ENCODE data around the gene FIGNL1.

Gene FIGNL1

GRCh38 chr7:50449881-50450589, at the start of gene FIGNL1:
FIGNL1 (minus strand) TSS chr7:50450350; CDS start chr7:50447287, 3,063 bp downstream.
- peaks cover 18 to 25% (median 22%) of the 10 kb centered on the region in 10 experiments for H3K4me1 ChIP-seq
- TF ChIP-seq Cebpa-rat (IDR thresholded peaks at IDR 0.05), result no peak
- H4K20me1 ChIP-seq, result 0 out of 22 replicates have a peak, but pooled peaks cover 0 to 8% (median 0%) of the 10 kb centered on the region in 11 experiments
- peak within 1 kb of the TSS; percentile 5 to 84 (median 74); a peak in 21 of 22 replicates for H3K27ac ChIP-seq
- no peaks in the 10 kb centered on the region for H3K9me3 ChIP-seq (replicated peaks in 1 of 11)
- H3K27me3 ChIP-seq, result no peaks in the 10 kb centered on the region
- peak within 1 kb of the TSS; percentile 73 to 89 (median 82) for H3K9ac ChIP-seq
- H3K36me3 ChIP-seq, result peaks cover 21 to 31% (median 29%) of the 10 kb centered on the region in 11 experiments
- H3K4me2 ChIP-seq, result peak within 1 kb of the TSS; percentile 83 to 99 (median 95)
- peak within 1 kb of the TSS; percentile 69 to 91 (median 84) for H3K4me3 ChIP-seq

- Histone ChIP-seq H3K4me1 (peaks cover 0 to 20% (median 16%) of the 10 kb centered on the region in 10 experiments; a peak in 16 of 20 replicates), H4K20me1 (no peaks in the 10 kb centered on the region), H3K27ac (no peak overlapping the region), H3K36me3 (no peaks in the 10 kb centered on the region), H3K4me2 (no peak overlapping the region), H3K9ac (no peak overlapping the region), H3K9me3 (replicated peaks in 1 of 11) (peaks cover 0 to 7% (median 0%) of the 10 kb centered on the region in 11 experiments; a peak in 1 of 22 replicates), H3K4me3 (no peak overlapping the region), H3K27me3 (peaks cover 0 to 3% (median 0%) of the 10 kb centered on the region in 11 experiments; a peak in 1 of 22 replicates)
- no peak for TF ChIP-seq Cebpa-rat (IDR thresholded peaks at IDR 0.05)
Measured at GRCh38 chr7:50499092-50499491, 48.9 kb upstream of the FIGNL1 start.

- Histone ChIP-seq H3K27me3 (peaks cover 0 to 3% (median 0%) of the 10 kb centered on the region in 11 experiments; a peak in 1 of 22 replicates), H4K20me1 (no peaks in the 10 kb centered on the region), H3K9me3 (replicated peaks in 1 of 11) (peaks cover 0 to 7% (median 0%) of the 10 kb centered on the region in 11 experiments; a peak in 3 of 22 replicates), H3K4me3 (no peak overlapping the region), H3K4me2 (no peak overlapping the region), H3K9ac (no peak overlapping the region), H3K4me1 (peaks cover 0 to 16% (median 15%) of the 10 kb centered on the region in 10 experiments; a peak in 16 of 20 replicates), H3K36me3 (no peaks in the 10 kb centered on the region), H3K27ac (no peak overlapping the region)
- TF ChIP-seq Cebpa-rat (IDR thresholded peaks at IDR 0.05), result no peak
Measured at GRCh38 chr7:50497968-50498367, 47.8 kb upstream of the FIGNL1 start.

GRCh38 chr7:50497068-50497642, 47.0 kb upstream of the FIGNL1 start:
- Histone ChIP-seq H3K9me3 (replicated peaks in 1 of 11) (peaks cover 0 to 9% (median 0%) of the 10 kb centered on the region in 11 experiments; a peak in 3 of 22 replicates), H3K27ac (no peak overlapping the region), H3K4me1 (peaks cover 0 to 8% (median 7%) of the 10 kb centered on the region in 10 experiments; a peak in 16 of 20 replicates), H3K4me3 (no peak overlapping the region), H3K36me3 (no peaks in the 10 kb centered on the region), H3K4me2 (peak overlapping the region in 1 of 11 experiments; percentile 12; a peak in 1 of 22 replicates), H4K20me1 (no peaks in the 10 kb centered on the region), H3K9ac (no peak overlapping the region), H3K27me3 (peaks cover 0 to 3% (median 0%) of the 10 kb centered on the region in 11 experiments; a peak in 1 of 22 replicates)
- no peak for TF ChIP-seq Cebpa-rat (IDR thresholded peaks at IDR 0.05)

GRCh38 chr7:50496569-50496968, 46.4 kb upstream of the FIGNL1 start:
- Histone ChIP-seq H3K9me3 (replicated peaks in 1 of 11) (peaks cover 0 to 9% (median 0%) of the 10 kb centered on the region in 11 experiments; a peak in 3 of 22 replicates), H3K36me3 (no peaks in the 10 kb centered on the region), H3K27ac (no peak overlapping the region), H3K4me1 (peaks cover 0 to 3% (median under 1%) of the 10 kb centered on the region in 10 experiments; a peak in 11 of 20 replicates), H3K4me2 (peak overlapping the region in 1 of 11 experiments; percentile 12; a peak in 1 of 22 replicates), H3K27me3 (peaks cover 0 to 3% (median 0%) of the 10 kb centered on the region in 11 experiments; a peak in 1 of 22 replicates), H4K20me1 (no peaks in the 10 kb centered on the region), H3K4me3 (no peak overlapping the region), H3K9ac (no peak overlapping the region)
- no peak for TF ChIP-seq Cebpa-rat (IDR thresholded peaks at IDR 0.05)

- Histone ChIP-seq H3K27me3 (peaks cover 0 to 3% (median 0%) of the 10 kb centered on the region in 11 experiments; a peak in 1 of 22 replicates), H3K4me1 (peaks cover 0 to 8% (median 3%) of the 10 kb centered on the region in 10 experiments; a peak in 6 of 20 replicates), H3K4me3 (no peak overlapping the region), H3K9me3 (replicated peaks in 1 of 11) (peaks cover 0 to 10% (median 0%) of the 10 kb centered on the region in 11 experiments; a peak in 3 of 22 replicates), H3K9ac (no peak overlapping the region), H3K36me3 (no peaks in the 10 kb centered on the region), H3K27ac (no peak overlapping the region), H3K4me2 (no peak overlapping the region), H4K20me1 (no peaks in the 10 kb centered on the region)
- TF ChIP-seq Cebpa-rat (IDR thresholded peaks at IDR 0.05), result no peak
Measured at GRCh38 chr7:50495746-50496145, 45.6 kb upstream of the FIGNL1 start.

- Histone ChIP-seq H3K4me1 (peaks cover 0 to 8% (median 3%) of the 10 kb centered on the region in 10 experiments; a peak in 6 of 20 replicates), H3K4me3 (no peak overlapping the region), H3K9me3 (replicated peaks in 1 of 11) (peaks cover 21 to 30% (median 22%) of the 10 kb centered on the region in 11 experiments), H3K27me3 (peaks cover 0 to 3% (median 0%) of the 10 kb centered on the region in 11 experiments; a peak in 1 of 22 replicates), H3K27ac (no peak overlapping the region), H3K36me3 (no peaks in the 10 kb centered on the region; a peak in 1 of 22 replicates), H3K4me2 (no peak overlapping the region), H3K9ac (no peak overlapping the region), H4K20me1 (no peaks in the 10 kb centered on the region)
- TF ChIP-seq Cebpa-rat (IDR thresholded peaks at IDR 0.05), result no peak
Measured at GRCh38 chr7:50492770-50493519, 42.8 kb upstream of the FIGNL1 start.

- H3K27ac ChIP-seq, result no peak overlapping the region
- H3K27me3 ChIP-seq, result no peaks in the 10 kb centered on the region
- H3K4me3 ChIP-seq, result no peak overlapping the region
- no peak overlapping the region; a peak in 2 of 22 replicates for H3K4me2 ChIP-seq
- no peaks in the 10 kb centered on the region; a peak in 1 of 22 replicates for H3K36me3 ChIP-seq
- H4K20me1 ChIP-seq, result no peaks in the 10 kb centered on the region
- peaks cover 26 to 37% (median 31%) of the 10 kb centered on the region in 11 experiments for H3K9me3 ChIP-seq (replicated peaks in 1 of 11)
- peaks cover 0 to 8% (median 3%) of the 10 kb centered on the region in 10 experiments; a peak in 6 of 20 replicates for H3K4me1 ChIP-seq
- TF ChIP-seq Cebpa-rat (IDR thresholded peaks at IDR 0.05), result no peak
- no peak overlapping the region for H3K9ac ChIP-seq
Measured at GRCh38 chr7:50491943-50492342, 41.8 kb upstream of the FIGNL1 start.

Measured in BLaER1 treated with 17β-estradiol and CSF1 and Interleukin-3, amounts not matched to agents 10 nM and 100 nM (cell line).